HS-5 (cell line): Measurements from ENCODE around the gene FIBCD1.

ENCODE experiments used
- DNase-seq: peaks from one replicate; pipeline ENCODE4 v3.0.0-alpha.2; 2012; ENCODE audit warnings: low read depth

Gene FIBCD1

GRCh38 chr9:130895038-130895437 lies 44.0 kb downstream of the FIBCD1 start:
- no peak for DNase-seq

DNA sequence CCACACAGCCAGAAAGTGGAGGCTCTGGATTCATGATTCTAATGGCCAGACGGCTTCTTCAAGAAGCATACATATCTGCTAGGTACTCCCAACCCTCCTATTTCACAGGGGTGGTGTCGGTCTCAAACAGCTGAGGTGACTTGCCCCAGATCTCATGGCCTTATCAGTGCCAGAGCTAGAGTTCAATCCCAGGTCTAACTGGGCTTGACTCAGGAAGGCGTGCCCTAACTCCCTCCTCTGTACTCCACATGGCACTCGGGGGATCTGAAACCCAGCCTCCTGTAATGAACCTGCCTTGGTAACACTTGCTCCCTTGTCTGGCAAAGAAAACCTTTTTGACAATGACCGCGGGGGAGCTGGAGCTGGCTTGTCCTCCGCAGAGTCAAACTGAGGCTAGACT lies 44.5 kb downstream of the FIBCD1 start:
- DNase-seq, result no peak

GRCh38 chr9:130893341-130894101 lies 45.5 kb downstream of the FIBCD1 start:
- DNase-seq, result no peak

GRCh38 chr9:130892477-130893304 lies 46.4 kb downstream of the FIBCD1 start:
- DNase-seq, result no peak

DNA sequence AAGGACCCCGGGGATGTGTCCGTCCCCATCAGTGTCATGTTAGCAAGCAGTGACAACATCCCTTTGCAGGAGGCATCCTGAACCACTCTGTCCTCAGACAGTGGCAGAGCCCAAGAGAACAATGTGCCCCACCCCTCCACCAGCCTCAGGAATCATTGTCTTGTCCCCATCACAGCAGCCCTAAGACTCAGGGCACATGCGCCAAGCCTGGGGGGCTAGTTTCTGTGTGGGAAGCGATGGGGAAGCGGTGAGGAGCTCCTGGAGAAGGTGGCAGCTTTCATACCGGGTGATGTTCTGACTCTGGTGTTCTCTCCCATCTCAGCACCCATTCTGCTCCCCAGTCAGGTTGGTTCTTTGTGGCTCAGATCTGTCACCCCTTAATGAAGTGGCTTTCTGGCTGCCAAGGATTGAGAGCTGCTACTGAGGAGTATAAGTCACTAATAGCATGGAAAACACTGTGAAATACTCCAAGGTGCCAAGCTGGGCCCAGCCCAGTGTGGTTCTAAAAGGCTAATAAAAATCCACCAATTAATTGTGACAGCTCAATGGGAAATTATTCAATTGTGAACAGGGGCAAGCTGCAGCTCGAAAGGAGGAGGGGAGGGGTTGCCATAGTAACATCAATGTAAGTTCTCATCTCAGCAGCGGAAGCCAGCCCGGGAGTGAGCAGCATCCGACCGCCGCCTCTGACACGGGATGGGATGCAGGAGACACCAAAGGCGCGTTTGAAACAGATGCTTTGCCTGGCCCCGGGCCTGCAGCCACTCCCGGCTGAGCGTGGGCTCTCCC lies 47.2 kb downstream of the FIBCD1 start:
- DNase-seq, result no peak

- DNase-seq, result no peak
Measured at GRCh38 chr9:130890870-130891687, 48.0 kb downstream of the FIBCD1 start.

DNA sequence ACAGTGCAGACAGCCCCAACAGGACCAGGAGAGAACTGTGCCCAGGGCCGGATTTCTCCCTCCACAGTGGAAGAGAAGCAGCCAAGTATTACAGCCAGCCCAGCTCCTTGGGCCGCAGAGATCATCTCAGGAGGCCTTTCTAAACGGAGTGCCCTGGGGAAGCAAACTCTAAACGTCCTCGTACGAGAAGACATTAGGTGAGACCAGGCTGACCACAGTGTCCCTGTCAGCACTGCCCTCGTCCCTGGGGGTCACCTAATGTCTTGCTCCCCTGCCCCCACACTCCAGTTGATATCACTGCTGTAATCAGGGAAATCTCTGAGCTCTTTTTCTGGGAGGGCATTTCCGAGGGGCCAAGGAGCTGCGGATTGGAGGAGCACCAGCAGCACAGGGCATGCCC lies 48.9 kb downstream of the FIBCD1 start:
- no peak for DNase-seq

- DNase-seq, result no peak
Measured at GRCh38 chr9:130888146-130888885, 50.7 kb downstream of the FIBCD1 start.

GRCh38 chr9:130887494-130888144 lies 51.4 kb downstream of the FIBCD1 start:
- DNase-seq, result no peak

GRCh38 chr9:130886981-130887380 lies 52.1 kb downstream of the FIBCD1 start:
- DNase-seq, result no peak

- no peak for DNase-seq
Measured at GRCh38 chr9:130885484-130886375, 53.3 kb downstream of the FIBCD1 start.

DNA sequence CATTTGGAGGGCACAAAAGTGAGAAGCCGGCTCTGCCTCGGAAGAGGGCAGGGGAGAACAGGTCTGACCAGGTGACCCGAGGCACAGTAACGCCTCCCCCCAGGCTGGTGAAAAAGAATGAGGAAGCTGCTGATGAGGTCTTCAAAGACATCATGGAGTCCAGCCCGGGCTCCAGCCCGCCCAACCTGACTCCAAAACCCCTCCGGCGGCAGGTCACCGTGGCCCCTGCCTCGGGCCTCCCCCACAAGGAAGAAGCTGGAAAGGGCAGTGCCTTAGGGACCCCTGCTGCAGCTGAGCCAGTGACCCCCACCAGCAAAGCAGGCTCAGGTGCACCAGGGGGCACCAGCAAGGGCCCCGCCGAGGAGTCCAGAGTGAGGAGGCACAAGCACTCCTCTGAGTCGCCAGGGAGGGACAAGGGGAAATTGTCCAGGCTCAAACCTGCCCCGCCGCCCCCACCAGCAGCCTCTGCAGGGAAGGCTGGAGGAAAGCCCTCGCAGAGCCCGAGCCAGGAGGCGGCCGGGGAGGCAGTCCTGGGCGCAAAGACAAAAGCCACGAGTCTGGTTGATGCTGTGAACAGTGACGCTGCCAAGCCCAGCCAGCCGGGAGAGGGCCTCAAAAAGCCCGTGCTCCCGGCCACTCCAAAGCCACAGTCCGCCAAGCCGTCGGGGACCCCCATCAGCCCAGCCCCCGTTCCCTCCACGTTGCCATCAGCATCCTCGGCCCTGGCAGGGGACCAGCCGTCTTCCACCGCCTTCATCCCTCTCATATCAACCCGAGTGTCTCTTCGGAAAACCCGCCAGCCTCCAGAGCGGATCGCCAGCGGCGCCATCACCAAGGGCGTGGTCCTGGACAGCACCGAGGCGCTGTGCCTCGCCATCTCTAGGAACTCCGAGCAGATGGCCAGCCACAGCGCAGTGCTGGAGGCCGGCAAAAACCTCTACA lies 54.2 kb downstream of the FIBCD1 start:
- DNase-seq, result no peak

DNA sequence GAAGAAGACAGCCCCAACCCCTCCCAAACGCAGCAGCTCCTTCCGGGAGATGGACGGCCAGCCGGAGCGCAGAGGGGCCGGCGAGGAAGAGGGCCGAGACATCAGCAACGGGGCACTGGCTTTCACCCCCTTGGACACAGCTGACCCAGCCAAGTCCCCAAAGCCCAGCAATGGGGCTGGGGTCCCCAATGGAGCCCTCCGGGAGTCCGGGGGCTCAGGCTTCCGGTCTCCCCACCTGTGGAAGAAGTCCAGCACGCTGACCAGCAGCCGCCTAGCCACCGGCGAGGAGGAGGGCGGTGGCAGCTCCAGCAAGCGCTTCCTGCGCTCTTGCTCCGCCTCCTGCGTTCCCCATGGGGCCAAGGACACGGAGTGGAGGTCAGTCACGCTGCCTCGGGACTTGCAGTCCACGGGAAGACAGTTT lies 54.9 kb downstream of the FIBCD1 start:
- DNase-seq, result no peak

- DNase-seq, result no peak
Measured at GRCh38 chr9:130883479-130883878, 55.6 kb downstream of the FIBCD1 start.

DNA sequence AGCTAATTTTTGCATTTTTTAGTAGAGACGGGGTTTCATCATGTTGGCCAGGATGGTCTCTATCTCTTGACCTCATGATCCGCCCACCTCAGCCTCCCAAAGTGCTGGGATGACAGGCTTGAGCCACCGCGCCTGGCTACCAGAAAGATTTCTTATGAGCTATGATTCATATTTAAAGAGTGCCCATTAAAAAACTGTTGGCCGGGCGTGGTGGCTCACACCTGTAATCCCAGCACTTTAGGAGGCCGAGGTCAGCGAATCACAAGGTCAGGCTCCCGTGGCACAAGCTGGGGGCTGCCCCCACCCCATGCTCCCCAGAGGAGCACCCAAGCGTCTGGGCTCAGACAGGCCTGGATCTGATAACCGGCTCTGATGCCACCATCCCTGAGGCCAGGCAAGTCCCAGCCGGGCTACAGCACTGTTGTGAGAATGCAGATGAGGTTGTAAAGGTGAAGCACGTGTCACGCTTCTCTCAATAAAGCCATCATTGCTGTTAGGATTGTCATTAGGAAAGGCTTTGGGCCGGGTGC lies 56.3 kb downstream of the FIBCD1 start:
- DNase-seq, result no peak

- no peak for DNase-seq
Measured at GRCh38 chr9:130881516-130881915, 57.5 kb downstream of the FIBCD1 start.

DNA sequence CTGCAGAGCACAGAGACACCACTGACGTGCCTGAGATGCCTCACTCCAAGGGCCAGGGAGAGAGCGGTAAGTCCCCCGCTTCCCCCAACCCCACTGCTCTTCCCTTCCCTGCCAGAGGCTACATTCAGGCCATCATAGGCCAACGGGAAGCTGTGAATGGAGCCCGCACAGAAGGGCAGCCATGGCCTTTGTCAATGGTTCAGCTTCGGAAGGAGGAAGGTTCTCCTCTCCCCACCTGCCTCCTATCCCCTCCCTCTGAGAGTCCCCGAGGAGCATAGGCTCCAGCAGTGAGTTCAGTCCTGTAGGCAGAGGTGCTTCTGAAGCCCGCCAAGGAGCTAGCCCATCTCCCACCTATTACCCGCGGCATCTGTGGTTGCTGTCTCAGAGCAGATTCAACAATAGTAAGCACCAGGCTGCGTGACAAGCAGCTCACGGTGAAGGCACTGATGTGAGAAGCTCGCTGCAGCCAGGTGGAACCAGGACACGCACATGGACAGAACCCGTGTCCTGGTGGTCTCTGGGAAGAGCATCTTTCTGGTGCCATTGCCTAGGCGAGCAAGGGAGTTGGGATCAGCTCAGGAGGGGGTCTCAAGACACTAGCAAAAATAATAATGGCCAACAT lies 58.3 kb downstream of the FIBCD1 start:
- no peak for DNase-seq
